ENCODE measurements around the gene KRTAP3-1. TPM values are rescaled to one million over a fixed set of nuclear protein-coding genes. Genes with fewer than 3 reads are reported as not detected.

KRTAP3-1 gene
- total and polyA plus RNA-seq, 2 donors (not counting 3 experiments of a cell fraction or from before 2014, with no cell fraction given): not detected

GRCh38 chr17:40963838-40964237 lies 45.1 kb downstream of the KRTAP3-1 start:
- H3K79me2 ChIP-seq (ENCODE audit: control insufficient read depth, insufficient read depth, low read length): no peaks in the 10 kb centered on the region
- H3K27ac ChIP-seq (ENCODE audit: insufficient read depth, low read depth, low read length): no peak overlapping the region
- ChIA-PET POLR2A (no interaction called here), CTCF (interaction anchor here (1.0 to 1.1 kb wide), 3 partner anchors 9 to 29 kb away, joined by 3 to 7 read pairs (median 3); no protein-coding TSS in a partner anchor)
- H3K9me1 ChIP-seq (replicated peaks; ENCODE audit: control insufficient read depth, extremely low read depth, insufficient read depth, low read length): no peaks in the 10 kb centered on the region
- no peaks in the 10 kb centered on the region for H3K36me3 ChIP-seq (ENCODE audit: control insufficient read depth in 2 of 2, extremely low read depth in 1 of 2, insufficient read depth in 2 of 2, low read length in 2 of 2)
- no peak overlapping the region for H3K4me3 ChIP-seq (replicated peaks in 1 of 3; ENCODE audit: insufficient read depth in 1 of 3, low read depth in 1 of 3, low read length in 3 of 3)
- no TSS peak for BruUV-seq (replicated peaks)
- H3K9ac ChIP-seq (replicated peaks; ENCODE audit: extremely low read depth, insufficient read depth, low read length): no peak overlapping the region
- no peak overlapping the region for H2AFZ ChIP-seq (ENCODE audit: low read depth, low read length)
- dilution Hi-C loops (cut with MboI; ENCODE audit: extremely low pct_ligation_motif_present, low sequenced_read_pairs): no loop called here
- H3K4me1 ChIP-seq (ENCODE audit: control insufficient read depth, extremely low read depth, insufficient read depth, low read length): no peaks in the 10 kb centered on the region
- no peaks in the 10 kb centered on the region for H3K27me3 ChIP-seq (ENCODE audit: control insufficient read depth in 2 of 2, insufficient read depth in 2 of 2, low read length in 2 of 2)
- peak; percentile 14 for DNase-seq (ENCODE audit: low read depth, low spot score)
- H4K20me1 ChIP-seq (replicated peaks; ENCODE audit: control insufficient read depth, extremely low read depth, insufficient read depth, low read length): no peaks in the 10 kb centered on the region
- FAIRE-seq: peak; percentile 77
- H3K4me2 ChIP-seq (ENCODE audit: insufficient read depth, low read length): no peak overlapping the region
- H3K9me3 ChIP-seq (replicated peaks; ENCODE audit: control insufficient read depth, insufficient read depth, low read length): no peaks in the 10 kb centered on the region
- TF ChIP-seq CTCF (IDR thresholded peaks at IDR 0.05; ENCODE audit: extremely low read depth in 1 of 2, insufficient read depth in 1 of 2, low read depth in 1 of 2, low read length in 2 of 2) (peak; percentile 31 to 57), POLR2A (IDR thresholded peaks at IDR 0.05; ENCODE audit: low read depth, low read length) (no peak)
- intact Hi-C loops (cut with micrococcal nuclease): no loop called here

- H3K4me2 ChIP-seq (ENCODE audit: insufficient read depth, low read length): no peak overlapping the region
- no peaks in the 10 kb centered on the region for H3K9me3 ChIP-seq (replicated peaks; ENCODE audit: control insufficient read depth, insufficient read depth, low read length)
- TF ChIP-seq FOS (IDR thresholded peaks at IDR 0.05; ENCODE audit: borderline replicate concordance, insufficient read depth, low read length) (no peak), JUN (IDR thresholded peaks at IDR 0.05; ENCODE audit: borderline replicate concordance, insufficient read depth, insufficient read length, low read depth) (no peak), POLR2AphosphoS5 (IDR thresholded peaks at IDR 0.05; ENCODE audit: insufficient read depth, low read depth, low read length) (no peak), GATA2 (IDR thresholded peaks at IDR 0.05; ENCODE audit: insufficient read depth, insufficient read length, low read depth, low read length) (no peak), EZH2 (IDR thresholded peaks at IDR 0.05; ENCODE audit: borderline replicate concordance, low read depth, low read length, severe bottlenecking) (no peak), MYC (IDR thresholded peaks at IDR 0.05; ENCODE audit: low read depth, low read length) (no peak), POLR2A (IDR thresholded peaks at IDR 0.05; ENCODE audit: low read depth, low read length) (no peak), CTCF (IDR thresholded peaks at IDR 0.05; ENCODE audit: extremely low read depth in 1 of 2, insufficient read depth in 1 of 2, low read depth in 1 of 2, low read length in 2 of 2) (no peak), MAX (IDR thresholded peaks at IDR 0.05; ENCODE audit: insufficient read depth, insufficient read length) (no peak)
- H3K27ac ChIP-seq (ENCODE audit: insufficient read depth, low read depth, low read length): no peak overlapping the region
- no peak overlapping the region for H3K9ac ChIP-seq (replicated peaks; ENCODE audit: extremely low read depth, insufficient read depth, low read length)
- H3K9me1 ChIP-seq (replicated peaks; ENCODE audit: control insufficient read depth, extremely low read depth, insufficient read depth, low read length): no peaks in the 10 kb centered on the region
- intact Hi-C loops (cut with micrococcal nuclease): no loop called here
- ChIA-PET POLR2A (no interaction called here), CTCF (interaction anchor here (0.8 to 1.4 kb wide), 4 partner anchors 15 to 360 kb away, joined by 3 to 4 read pairs (median 4); no protein-coding TSS in a partner anchor)
- H3K4me1 ChIP-seq (ENCODE audit: control insufficient read depth, extremely low read depth, insufficient read depth, low read length): no peaks in the 10 kb centered on the region
- H4K20me1 ChIP-seq (replicated peaks; ENCODE audit: control insufficient read depth, extremely low read depth, insufficient read depth, low read length): no peaks in the 10 kb centered on the region
- no peaks in the 10 kb centered on the region for H3K36me3 ChIP-seq (ENCODE audit: control insufficient read depth in 2 of 2, extremely low read depth in 1 of 2, insufficient read depth in 2 of 2, low read length in 2 of 2)
- H3K27me3 ChIP-seq (ENCODE audit: control insufficient read depth in 2 of 2, insufficient read depth in 2 of 2, low read length in 2 of 2): peaks cover 3% of the 10 kb centered on the region in 2 experiments
- FAIRE-seq: no peak
- no peak overlapping the region for H3K4me3 ChIP-seq (replicated peaks in 1 of 3; ENCODE audit: insufficient read depth in 1 of 3, low read depth in 1 of 3, low read length in 3 of 3)
- no peaks in the 10 kb centered on the region for H3K79me2 ChIP-seq (ENCODE audit: control insufficient read depth, insufficient read depth, low read length)
- dilution Hi-C loops (cut with MboI; ENCODE audit: extremely low pct_ligation_motif_present, low sequenced_read_pairs): no loop called here
- no peak overlapping the region for H2AFZ ChIP-seq (ENCODE audit: low read depth, low read length)
- DNase-seq (ENCODE audit: low read depth, low spot score): no peak
- no TSS peak for BruUV-seq (replicated peaks)
Observed at GRCh38 chr17:40962059-40962561, 46.8 kb downstream of the KRTAP3-1 start.
